GM21515 (cell line): ENCODE measurements around the gene OR2V1.
"Not testable (repeated sequence)": the region's sequence is repeated elsewhere in the genome, so short reads cannot be mapped to it uniquely, and the experiment has no call there.

Source experiments
- ATAC-seq: cut with Tn5 transposase; IDR thresholded peaks from one replicate; pipeline ENCODE4 v1.9.1; 2021; ENCODE audit not compliant: unreplicated experiment

OR2V1 gene

DNA sequence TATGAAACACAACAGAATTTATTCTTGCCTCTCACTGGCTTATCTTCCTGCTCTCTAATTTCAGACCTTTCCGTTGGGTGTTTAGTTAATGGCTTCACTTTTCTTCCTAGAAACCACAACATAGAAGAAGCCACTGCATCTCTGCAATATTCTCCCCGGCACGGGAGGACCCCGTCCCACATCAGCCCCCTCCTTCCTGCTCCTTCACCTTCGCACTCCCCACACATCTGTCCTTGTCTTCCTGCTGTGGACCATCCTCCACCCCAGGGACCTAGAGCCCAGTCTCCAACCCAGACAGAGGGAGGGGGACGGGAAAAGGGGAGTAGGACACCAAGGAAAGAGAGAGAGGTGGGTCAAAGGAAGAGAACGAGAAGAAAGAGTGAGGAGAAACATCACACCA is 1.4 kb downstream of the OR2V1 start:
- ATAC-seq = no peak

DNA sequence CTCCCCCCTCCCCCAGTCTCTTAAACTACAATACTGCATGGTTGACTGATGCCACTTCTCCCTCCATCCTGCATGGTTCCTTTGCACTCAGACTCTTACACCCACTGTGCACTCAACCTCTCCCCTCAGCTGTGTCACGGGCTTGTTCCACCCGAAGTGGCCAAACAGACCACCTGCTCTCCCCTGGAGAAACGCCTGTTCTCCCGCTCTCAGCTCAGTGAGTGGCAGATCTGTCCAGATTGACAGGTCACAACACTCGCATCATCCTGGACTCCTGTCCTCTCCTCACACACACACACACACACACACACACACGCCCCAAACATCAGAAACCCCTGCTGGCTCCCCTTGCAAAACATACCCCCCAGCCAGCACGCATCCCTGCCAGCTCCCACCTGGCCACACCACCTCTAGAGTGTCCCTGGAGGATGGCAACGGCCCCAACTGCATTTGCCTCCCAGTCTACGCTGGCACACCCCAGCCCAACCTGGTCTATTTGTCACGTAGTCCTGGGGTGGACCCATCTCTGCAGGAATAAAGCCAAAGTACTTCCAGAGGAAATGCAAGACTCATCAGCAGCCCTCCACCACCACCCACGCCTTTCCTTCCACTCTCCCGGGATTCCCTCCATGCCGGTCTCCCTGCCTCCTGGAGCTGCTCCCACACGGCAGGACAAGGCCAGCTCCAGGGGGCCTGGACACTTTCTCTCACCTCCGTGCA is 2.9 kb downstream of the OR2V1 start:
- no peak for ATAC-seq

DNA sequence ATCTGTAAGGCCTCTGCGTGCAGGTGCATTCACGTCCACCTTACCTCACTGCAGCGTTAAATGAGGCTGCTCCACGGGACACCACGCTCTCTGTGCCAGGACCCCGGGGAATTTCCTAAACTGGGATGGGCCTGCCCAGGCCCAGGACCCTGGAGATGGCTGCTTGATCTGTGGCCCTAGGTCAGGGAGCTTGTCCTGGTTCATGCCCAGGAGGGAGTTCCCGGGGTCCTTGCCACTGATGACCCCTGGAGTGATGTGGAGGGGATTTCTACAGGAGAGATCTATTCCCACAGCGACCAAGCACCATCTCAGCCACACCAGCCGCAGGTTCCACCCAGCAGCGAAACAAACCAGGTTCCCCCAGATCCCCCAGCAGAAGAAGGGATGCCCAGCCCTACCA is 3.5 kb downstream of the OR2V1 start:
- ATAC-seq = no peak

DNA sequence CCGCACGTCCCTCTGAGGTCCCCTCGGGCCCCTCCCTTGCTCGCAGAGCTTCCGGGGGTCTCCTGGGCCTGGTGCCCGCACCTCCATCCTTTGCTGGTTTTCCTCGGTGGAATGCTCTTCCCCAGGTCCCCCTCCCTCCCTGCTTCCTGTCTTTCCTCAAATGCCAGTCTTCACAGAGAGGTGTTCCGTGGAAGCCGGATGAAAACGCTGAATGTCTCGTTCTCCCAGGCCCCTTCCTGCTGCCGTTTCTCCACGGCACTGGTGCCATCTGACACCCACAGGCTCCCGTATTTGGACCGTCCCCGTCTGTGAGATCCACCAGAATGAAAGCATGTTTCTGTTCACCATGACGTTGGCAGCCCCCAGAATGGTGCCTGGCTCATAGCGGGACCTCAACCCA is 4.1 kb downstream of the OR2V1 start:
- ATAC-seq = no peak

DNA sequence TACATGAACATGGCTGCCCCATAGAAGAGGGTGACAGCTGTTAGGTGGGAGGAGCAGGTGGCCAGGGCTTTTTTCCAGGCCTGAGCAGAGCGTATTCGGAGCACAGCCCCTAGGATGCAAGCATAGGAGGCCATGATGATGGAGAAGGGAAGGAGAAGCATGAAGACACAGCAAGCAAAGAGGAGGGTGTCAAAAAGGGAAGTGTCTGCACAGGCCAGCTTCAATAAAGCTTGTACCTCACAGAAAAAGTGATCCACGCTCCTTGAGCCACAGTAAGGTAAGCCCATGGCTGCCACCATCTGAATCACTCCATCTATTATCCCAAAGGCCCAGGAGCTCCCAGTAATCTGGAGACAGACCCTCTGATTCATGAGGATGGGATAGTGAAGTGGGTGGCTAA is 6.4 kb downstream of the OR2V1 start:
- ATAC-seq = no peak

DNA sequence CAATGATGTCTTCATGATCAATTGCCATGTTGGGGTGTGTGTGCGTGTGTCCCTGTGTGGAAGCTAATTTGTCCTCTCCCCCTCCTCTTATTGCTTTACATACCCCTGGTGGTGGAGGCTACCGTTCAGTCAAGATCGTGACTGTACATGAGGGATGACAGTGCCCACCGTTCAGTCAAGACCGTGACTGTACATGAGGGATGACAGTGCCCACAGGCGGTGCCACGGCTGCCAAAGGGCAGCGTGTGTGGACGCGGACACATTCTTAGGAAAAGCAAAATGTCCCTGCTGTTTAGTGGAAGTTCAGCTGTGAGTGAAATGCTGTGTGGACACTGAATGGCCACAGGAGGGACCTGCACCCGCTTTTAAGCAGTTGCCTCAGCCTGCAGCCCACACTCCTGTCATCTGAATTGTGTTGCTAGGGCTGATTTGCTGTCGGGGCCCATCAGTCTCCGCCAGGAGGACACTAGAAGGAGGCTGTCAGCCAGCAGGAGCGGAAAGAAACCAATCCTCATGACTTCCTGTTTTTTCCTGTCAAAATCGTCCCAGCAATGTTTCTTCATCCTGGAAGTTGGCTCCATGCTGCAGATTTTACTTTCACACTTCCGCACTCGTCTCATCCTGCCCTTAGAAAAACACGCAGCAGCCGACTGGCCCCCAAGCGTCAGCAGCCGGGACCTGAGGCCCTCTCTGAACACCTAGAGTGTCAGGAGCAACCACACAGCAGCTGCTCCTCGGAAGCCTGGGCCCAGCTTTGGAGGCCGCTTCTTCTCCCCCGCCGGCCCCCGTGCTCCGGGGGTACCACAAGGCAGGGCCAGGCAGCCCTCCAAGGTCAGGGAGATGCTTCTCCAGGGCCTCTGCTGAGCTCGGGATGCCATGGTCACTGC is 9.1 kb downstream of the OR2V1 start:
- ATAC-seq = no peak

DNA sequence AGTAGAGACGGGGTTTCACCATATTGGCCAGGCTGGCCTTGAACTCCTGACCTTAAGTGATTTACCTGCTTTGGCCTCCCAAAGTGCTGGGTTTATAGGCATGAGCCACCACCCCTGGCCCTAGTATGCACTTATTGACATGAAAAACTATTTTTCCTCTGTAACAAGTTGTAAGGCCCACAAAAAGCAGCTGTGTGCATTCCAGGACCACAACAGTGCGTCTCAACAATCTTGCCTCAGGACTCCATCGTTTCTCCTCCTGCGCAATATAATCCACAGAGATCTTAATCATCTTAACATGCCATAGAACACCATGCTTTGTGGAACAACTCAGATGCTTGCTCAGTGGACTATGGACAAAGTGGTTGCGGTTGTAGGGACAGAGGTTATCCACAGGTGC is 10.2 kb downstream of the OR2V1 start:
- ATAC-seq = no peak

DNA sequence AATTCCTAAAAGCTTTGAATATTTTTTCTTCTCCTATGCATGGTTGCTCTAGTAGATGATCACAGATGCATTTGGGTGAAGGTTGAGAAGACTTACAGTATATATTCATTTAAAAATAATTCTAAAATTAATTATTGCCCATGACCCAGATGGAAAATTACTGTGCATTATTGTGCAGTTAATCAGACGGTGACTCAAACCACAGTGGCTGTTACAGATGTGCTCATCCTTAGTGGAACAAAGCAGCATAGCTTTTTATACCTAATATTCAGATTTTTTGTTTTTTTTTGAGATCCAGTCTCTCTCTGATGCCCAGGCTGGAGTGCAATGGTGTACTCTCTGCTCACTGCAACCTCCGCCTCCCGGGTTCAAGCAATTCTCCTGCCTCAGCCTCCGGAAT is 10.7 kb downstream of the OR2V1 start:
- no peak for ATAC-seq

DNA sequence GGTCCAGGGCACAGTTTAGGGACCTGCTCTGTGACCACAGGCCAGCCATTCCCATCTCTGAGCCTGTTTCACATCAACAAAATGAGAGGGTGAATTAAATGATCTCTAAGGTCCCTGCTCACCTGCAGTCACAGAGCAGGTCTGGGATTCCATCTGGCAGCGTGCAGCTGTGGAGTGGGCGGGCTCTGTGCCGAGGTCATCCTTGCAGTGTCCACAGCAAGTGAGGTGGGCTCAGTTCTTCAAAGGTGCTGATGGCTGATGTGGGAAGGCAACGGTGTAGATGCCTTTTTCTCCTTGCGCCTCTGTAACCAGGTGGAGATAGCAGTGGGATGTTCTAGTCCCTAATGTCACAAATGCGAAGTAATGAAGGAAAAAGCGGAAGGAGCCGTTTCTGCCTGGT is 11.9 kb downstream of the OR2V1 start:
- no peak for ATAC-seq

DNA sequence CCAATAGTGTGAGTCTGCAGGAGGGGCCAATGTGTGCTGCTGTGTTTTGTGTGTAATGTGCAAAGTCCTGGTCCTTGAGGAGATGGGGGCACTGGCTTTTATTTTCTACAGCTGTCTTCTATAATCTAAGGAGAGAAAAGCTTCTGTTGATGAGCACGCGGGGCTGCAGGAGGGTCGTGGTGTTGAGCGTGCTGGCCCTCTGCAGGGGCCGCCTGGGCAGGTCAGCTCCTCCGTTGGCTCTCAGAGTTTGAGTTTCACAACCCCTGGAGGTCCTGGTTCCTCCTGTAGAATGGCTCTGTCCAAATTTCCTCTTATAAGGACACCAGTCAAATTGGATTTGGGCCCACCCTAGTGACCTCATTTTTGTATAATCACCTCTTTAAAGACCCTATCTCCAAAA is 12.6 kb downstream of the OR2V1 start:
- no peak for ATAC-seq

DNA sequence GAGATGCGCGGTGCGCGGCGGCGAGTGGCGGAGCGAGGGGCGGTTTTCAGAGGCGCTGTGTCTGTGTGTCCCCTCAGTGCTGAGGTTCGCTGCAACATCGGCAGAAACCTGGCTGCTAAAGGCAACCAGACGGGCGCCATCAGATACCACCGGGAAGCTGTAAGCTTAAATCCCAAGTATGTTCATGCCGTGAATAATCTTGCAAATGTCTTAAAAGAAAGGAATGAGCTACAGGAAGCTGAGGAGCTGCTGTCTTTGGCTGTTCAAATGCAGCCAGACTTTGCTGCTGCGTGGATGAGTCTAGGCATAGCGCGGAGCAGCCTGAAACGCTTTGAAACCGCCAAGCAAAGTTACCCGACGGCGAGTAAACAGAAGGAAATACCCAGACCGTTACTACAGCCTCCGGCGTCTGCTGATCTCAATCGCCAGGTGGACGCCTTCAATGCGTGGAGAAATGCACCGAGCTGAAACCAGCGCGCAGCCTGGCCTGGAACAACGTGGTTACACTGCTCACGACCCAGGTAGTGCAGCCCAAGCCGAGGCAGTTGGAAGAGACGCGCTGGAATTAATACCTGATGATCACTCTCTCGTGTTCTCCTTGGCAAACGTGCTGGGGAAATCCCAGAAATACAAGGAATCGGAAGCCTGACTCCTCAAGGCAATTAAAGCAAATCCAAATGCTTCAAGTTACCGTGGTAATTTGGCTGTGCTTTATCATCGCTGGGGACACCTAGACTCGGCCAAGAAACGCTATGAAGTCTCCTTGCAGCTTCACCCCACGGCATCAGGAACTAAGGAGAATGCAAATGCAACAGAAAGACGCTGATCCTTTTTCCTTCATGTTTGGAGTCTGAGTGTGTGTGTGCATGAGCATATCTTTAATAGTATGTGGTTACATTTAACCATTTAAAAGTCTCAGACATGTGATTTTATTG is 15.9 kb downstream of the OR2V1 start:
- ATAC-seq = no peak

DNA sequence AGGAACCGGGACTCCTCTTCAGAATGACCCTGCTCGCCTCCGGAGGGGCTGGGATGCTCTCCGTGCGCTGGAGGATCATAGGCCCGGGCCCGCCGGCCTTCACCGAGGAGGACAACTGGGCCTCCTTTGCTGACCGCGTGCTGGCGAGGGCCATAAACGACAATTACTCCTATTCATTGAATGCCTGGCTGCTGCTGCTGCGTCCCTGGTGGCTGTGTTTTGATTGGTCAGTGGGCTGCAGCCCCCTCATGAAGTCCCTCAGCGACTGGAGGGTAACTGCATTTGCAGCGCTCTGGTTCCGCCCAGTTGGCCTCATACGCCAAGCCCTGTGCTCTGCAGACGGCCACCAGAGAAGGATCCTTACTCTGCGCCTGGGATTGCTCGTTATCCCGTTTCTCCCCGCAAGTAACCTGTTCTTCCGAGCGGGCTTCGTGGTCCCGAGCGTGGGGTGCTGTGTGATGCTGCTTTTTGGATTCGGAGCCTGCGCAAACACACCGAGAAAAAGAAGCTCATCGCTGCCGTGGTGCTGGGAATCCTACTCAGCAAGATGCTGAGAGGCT is 16.6 kb downstream of the OR2V1 start:
- no peak for ATAC-seq

DNA sequence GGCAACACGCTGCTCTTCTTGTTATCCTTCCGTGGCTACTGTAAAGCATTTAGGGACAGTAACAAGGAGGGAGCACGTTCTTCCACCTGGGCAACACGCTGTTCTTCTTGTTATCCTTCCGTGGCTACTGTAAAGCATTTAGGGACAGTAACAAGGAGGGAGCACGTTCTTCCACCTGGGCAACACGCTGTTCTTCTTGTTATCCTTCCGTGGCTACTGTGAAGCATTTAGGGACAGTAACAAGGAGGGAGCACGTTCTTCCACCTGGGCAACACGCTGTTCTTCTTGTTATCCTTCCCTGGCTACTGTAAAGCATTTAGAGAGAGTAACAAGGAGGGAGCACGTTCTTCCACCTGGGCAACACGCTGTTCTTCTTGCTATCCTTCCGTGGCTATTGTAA is 17.4 kb downstream of the OR2V1 start:
- not testable (repeated sequence) for ATAC-seq

DNA sequence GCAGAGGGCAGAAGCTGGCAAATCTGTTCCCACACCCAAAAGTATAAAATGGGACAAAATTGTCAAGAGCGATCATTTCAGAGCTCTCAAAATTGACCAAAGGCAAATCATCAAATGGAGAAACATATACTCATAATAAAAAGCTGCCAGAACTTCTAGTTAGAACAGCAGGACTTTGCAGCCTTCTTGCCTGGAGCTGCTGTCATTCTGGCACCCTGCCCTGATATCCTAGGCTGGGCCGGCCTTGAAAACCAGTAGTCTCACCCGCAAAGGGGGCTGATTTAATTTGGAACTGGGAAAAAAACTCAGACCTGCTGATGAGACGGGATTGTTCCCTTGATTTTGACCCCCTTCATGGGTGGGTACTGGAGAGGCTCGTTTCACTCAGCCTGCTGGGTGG is 18.5 kb downstream of the OR2V1 start:
- no peak for ATAC-seq

DNA sequence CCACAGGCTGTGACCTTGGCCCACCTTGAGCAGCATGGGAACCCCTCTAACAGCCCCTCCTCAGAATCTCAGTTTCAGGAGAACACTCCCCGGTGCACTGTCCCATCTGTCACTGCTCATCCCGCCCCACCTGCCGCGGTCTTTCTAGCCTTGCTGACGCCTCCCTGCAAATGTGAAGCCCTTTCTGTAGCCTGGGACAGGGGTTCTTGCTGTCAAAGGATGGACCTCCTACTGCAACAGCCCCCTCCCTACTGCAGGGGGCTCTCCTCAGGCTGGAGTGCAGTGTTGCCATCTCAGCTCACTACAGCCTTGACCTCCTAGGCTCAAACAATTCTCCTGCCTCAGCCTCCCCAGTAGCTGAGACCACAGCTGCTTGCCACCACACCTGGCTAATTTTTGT is 20.0 kb downstream of the OR2V1 start:
- no peak for ATAC-seq

DNA sequence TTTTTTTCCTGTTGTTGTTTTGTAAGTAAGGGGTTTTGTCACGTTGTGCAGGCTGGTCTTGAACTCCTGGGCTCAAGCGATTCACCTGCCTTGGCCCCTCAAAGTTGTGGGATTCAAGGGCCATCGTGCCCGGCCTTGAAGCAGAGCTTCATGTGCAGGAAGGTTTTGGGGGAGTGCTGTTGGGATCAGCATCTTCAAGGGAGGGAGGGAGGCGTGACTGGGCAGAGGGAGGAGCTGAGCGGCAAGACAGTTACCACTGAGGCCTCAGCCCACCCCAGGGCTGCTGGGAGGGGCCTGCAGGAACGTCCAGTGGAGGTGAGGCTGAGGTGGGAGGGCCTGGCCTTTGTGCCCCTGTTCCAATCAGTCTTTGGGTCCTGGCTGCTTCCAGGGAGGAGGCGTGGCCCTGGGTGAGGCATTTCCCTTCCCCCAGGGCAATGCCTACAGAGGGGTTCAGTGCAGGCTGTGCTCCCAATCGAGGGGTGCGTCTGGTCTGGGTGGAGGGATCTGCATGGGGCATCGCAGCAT is 21.4 kb downstream of the OR2V1 start:
- ATAC-seq = no peak

DNA sequence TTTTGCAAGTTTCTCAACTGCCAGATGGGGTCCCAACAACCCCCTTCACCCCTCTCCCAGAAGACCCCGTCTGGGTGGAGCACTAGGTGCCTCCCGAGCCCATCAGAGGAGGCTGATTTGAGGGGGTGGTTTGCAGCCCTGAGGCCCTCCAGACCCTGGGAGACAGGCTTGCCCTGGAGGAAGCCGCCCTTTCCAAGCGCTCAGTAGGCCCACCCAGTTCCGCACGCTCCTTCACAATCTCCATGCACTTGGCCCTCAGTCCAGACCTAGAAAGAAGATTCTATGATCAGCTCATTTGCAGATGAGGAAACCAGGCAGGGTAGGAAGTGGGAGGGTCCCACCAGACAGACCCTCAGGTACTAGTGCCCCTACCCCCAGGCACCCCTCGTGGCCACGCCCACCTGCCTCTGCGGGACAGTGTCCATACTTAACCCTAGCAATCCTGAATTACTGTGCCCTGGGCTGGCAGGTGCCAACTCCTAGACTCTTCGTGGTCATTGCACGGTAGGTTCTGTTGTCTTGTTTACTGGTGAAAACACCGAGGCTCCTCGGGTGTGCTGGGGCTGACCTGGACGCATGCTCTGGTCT is 22.3 kb downstream of the OR2V1 start:
- no peak for ATAC-seq

DNA sequence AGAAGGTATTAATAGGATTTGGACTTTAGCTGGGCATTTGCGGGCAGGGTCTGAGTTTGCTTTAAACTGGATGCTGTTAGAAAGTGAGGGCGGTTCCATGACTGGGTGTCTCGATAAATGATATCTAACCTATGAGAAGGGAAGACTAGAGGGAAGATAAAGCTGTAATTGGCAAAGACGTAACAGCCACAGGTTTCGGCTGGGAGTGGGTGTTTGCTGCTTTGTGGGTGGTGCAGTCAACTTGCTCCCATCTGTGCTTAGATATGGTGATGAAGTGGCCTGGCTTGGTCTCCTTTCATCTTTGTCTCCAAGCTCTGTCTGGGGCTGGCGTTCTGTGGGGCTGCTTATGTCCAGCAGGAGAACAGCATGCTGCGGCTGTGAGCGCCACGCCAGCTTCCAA is 23.3 kb downstream of the OR2V1 start:
- no peak for ATAC-seq

DNA sequence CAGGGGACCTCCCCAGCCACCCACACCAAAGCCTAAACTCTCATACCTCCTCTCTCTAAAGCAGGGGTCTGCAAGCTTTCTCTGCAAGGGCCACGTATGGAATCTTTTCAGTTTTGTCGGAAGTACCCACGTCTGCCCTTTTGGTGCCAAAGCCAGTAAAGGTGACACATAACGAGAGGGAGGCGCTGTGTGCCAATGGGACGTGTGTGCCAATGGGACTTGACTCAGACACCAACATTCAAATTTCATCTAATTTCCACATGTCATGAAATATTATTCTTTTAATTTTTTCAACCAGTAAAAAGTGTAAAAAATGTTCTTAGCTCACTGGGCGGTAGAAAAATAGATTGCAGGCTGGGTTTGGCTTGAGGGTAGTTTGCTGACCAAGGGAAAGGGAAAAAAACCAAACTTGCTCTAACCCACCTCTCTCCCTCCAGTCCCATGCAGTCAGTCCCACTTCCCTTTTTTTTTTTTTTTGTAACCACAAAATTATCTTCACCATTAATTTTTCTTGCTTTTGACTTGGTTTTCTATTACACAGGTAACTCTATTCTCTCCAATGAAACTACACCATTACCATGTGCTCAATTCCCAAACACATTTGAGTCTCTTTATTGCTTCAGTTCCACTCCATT is 25.5 kb downstream of the OR2V1 start:
- ATAC-seq = no peak
